ENCODE results near the gene HINT2.

- TF ChIP-seq, protein P1, sequence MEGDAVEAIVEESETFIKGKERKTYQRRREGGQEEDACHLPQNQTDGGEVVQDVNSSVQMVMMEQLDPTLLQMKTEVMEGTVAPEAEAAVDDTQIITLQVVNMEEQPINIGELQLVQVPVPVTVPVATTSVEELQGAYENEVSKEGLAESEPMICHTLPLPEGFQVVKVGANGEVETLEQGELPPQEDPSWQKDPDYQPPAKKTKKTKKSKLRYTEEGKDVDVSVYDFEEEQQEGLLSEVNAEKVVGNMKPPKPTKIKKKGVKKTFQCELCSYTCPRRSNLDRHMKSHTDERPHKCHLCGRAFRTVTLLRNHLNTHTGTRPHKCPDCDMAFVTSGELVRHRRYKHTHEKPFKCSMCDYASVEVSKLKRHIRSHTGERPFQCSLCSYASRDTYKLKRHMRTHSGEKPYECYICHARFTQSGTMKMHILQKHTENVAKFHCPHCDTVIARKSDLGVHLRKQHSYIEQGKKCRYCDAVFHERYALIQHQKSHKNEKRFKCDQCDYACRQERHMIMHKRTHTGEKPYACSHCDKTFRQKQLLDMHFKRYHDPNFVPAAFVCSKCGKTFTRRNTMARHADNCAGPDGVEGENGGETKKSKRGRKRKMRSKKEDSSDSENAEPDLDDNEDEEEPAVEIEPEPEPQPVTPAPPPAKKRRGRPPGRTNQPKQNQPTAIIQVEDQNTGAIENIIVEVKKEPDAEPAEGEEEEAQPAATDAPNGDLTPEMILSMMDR (IDR thresholded peaks at IDR 0.05): no peak
- no peak for TF ChIP-seq ZFX (IDR thresholded peaks at IDR 0.05; ENCODE audit: borderline replicate concordance)
These were observed 3.3 kb downstream of the HINT2 start for GRCh38 chr9:35811381-35812024.
